Stimulated activated CD4-positive, alpha-beta T cell treated with anti-CD3 and anti-CD28 coated beads, Interleukin-15, amount 100 ng/mL, for 24 hours (primary cell): ENCODE data around the gene CCDC92B.
A peak's percentile ranks its signal among the peaks of the same experiment; 100 is the strongest.

ENCODE experiments used
- DNase-seq: peaks from one replicate; pipeline ENCODE4 v3.0.0-alpha.2; 2020

The CCDC92B gene

DNA sequence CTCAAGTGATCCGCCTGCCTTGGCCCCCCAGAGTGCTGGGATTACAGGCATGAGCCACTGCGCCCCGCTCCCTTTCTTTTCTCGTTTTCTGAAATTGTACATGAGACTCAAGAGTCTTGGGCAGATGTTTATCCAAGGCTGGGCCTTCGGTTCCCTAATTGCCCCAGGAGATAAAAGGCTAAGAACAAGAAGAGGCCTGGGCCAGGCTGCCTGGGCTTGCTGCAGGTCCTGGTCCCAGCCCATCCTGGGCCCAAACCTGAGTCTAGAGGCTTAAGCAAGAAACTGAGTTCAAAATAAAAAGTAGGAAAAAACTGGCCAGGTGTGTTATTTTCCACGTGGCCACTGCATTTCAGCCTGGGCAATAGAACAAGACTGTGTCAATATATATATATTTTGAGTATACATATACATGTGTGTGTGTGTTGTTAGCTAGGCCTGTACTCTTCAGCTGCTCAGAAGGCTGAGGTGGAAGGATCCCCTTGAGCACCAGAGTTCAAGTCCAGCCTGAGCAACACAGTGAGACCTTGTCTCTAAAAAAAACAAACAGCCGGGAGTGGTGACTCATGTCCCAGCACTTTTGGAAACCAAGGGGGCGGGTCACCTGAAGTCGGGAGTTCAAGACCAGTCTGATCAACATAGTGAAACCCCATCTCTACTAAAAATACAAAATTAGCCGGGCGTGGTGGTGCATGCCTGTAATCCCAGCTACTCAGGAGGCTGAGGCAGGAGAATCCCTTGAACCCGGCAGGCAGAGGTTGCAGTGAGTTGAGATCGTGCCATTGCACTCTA lies 31.1 kb downstream of the CCDC92B start:
- no peak for DNase-seq

DNA sequence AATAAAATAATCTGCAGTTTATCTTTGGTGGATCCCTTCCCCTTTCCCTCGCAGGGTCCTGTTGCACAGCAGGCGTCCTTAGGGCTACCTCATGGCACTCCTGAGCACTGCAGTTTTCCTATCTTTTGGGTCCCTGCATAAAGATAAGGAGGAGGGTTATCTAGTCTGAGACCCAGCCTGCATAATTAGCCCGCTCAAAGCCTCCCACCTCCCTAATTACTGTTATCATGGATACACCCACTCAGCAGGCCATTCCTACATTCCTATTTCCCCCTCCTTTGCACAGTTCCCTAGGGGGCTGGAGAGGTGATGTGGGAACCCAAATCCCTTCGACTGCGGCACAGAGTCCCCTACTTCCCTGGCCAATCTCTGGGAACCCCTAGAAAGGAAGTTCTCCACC lies 32.8 kb downstream of the CCDC92B start:
- no peak for DNase-seq

DNA sequence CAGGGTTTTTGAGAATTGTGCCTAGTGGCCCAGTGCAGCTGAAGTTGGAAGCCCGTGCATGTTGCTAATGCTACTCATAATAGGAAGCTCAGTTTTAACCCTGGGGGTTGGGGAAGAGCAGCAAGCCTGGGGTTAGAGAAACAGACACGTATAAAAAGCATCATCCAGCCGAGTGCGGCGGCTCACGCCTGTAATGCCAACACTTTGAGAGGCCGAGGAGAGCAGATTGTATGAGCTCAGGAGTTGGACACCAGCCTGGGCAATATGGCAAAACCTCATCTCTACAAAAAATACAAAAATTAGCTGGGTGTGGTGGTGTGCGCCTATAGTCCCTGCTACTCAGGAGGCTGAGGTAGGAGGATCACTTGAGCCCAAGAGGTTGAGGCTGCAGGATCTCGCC lies 35.6 kb downstream of the CCDC92B start:
- no peak for DNase-seq

DNA sequence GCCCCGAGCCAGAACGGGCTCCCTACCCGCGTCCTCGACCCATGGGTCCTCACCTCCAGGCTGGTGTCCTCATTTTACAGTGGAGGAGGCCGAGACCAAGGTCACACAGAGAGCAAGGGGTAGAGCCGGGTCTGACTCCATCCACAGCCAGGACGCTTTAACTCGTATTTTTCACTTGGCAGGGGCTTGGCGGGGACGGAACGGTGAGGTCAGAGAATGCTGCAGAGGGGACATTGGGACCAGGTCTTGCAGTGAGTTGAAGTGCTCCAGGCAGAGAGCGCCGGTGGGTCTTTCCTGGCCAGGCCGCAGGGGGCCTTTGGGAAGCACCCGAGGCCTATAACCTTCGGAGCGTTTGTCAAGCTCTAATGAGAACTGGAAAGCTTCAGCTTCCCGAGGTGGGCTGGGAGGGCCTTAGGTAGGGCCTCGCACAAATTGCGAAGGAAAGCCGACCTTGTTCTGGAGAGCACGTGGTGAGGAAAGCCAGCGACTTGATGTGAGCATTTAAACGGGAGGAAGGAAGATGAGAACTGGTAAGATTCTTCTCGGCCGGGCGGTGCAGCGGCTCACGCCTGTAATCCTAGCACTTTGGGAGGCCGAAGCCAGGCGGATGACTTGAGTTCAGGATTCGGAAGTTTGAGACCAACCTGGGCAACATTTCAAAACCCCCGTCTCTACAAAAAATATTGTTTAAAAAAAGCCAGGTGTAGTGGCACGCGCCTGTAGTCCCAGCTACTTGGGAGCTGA lies 37.0 kb downstream of the CCDC92B start:
- DNase-seq = no peak

DNA sequence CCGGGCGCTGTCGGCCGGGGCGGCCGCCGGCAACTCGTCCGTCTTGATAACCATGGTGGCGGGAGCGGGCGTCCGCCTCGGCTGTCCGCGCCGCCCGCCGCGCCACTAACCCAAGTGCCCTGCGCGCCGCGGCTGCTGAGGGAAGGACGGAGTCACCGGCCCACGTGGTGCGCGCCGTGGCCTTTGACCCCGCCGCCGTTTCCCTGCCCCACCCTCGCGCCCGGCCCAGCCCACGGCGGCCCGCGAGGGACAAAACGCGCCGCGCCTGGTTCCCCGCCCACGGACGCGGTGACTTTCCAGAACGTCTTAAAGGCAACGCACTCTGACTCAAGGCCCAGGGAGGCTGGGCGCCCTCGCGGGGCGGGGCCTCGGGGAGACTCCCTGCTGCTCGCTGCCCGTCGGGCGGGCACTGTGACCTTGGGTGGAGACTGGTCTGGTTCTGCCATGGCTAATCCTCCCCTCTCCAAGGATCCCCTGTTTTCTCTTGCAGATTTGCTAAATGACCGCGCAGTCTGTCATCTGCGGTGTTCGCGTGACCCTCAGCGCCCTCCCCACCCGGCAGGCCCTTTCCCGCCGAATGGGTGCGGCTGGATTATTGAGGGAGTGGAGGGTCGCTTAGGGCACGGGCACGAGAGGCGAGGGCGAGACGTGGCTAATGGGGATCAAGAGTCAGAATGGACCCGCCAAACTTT lies 37.7 kb downstream of the CCDC92B start, which contains the start of gene CLUH:
Gene CLUH, minus strand, starts transcription at position 157 of the 692 bp plus-strand sequence. Its CDS starts 103 bp downstream, at position 54.
- DNase-seq = peak; percentile 98

DNA sequence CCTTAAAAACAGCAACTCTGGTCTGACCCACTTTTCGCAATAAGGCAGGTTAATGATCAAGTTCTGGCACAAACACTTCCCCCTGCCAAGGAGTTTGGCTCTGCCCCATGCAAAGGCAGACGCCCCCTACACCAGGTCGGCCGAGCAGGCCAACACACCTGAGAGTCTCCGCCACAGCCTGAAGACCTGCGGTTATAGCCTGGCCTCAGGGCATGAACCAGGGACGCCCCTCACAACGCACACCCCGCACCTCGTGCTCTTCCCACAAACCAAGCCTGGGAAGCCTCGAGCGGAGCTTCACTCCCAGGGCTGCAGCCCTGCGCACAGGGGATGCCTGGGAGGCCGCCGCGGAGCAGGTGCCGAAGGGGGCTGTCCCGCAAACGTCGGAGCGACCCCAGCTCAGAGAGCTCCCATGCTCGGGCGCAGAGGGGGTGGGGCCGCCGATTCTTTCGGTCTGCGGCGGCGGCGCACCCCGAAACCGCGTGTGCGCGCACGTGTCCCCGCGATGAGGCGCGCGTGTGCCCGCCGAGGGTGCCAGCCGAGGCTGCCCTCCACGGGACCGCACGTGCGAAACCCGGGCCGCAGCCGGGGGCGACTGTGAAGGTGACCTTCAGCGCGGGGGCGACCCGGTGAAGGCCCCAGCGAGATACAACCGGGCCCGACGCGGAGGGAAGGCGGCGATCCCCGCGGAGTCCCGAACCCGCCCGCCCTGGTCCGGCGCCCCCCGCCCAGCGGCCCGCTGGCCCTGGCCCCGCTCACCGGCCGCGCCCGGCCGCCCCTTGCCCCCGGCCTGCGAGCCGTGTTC lies 38.4 kb downstream of the CCDC92B start:
- DNase-seq = peak; percentile 66

GRCh38 chr17:2710071-2710802 lies 39.2 kb downstream of the CCDC92B start:
- no peak for DNase-seq

- no peak for DNase-seq
Measured at GRCh38 chr17:2709183-2709661, 40.2 kb downstream of the CCDC92B start.

GRCh38 chr17:2708585-2709182 lies 40.8 kb downstream of the CCDC92B start:
- DNase-seq = no peak

GRCh38 chr17:2707721-2708584 lies 41.5 kb downstream of the CCDC92B start:
- no peak for DNase-seq

DNA sequence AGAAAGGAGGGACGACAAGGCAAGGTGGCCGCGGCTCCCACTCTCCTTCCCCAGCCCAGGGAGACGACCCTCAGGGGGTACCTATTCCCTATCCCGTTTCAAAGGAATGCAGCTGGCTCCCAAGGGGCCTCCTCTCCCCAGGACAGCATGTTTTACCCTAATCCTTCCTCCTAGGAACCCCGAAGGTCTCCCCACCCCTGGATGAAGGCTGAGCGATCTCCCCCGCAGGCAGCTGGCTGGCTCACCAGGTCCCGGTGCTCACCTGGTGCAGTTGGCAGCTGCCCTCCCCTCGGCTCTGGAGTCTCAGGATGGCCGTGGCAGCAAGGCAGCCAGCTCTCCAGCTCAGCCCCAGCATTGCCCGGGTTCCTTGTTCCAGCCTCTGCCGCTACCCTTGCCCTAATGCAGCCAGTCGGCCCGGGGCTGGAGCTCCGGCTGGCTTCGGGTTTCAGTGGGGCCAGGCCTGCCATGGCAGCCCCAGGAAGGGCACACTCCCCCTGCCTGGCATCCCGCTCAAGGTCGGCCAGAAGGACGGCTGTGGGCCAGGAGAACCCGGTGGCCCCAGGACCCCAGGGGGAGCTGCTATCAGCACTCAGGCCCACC lies 42.4 kb downstream of the CCDC92B start:
- no peak for DNase-seq

- DNase-seq = no peak
Measured at GRCh38 chr17:2705888-2706795, 43.3 kb downstream of the CCDC92B start.

GRCh38 chr17:2705263-2705662 lies 44.2 kb downstream of the CCDC92B start:
- no peak for DNase-seq

- DNase-seq = no peak
Measured at GRCh38 chr17:2704890-2705248, 44.6 kb downstream of the CCDC92B start.

DNA sequence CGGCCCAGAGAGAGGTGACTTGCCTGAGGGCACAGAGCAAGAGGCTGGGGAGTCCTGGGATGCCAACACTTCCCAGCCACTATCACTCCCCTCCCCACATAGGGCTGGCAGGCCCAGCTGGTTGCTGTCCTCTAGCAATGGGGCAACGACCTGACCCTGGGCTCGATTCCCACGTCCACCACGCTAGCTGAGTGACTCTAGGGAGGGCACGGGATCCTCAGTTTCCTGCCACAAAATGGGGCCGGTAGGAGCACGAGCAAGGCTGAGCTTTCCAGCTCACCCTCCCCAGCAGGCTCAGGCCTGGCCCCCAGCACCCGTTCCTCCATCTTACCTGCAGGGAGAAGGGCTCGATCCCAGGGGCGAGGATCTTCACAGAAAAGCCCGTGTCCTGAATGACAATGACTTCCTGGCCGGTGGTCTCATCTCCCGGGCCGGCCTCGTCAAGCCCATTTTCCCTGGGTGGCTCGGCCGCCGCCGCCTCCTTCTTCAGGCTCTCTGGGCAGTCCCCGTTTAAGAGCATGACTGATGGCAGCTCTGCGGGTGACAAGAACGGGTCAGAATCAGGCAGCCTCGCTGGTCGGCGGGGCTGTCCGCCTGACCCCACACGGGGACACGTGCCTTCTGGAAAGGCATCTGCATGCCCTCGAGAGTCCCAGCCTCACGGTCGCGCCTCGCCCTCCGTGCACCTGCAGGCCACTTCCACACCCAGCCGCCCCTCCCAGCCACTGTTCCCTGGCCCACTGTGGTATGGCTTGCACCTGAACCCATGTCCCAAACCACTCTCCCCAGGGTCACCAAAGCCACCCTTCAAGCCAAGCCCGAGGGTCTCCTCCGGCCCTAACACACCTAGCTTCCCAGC lies 45.2 kb downstream of the CCDC92B start:
- no peak for DNase-seq

- no peak for DNase-seq
Measured at GRCh38 chr17:2703606-2704005, 45.8 kb downstream of the CCDC92B start.

DNA sequence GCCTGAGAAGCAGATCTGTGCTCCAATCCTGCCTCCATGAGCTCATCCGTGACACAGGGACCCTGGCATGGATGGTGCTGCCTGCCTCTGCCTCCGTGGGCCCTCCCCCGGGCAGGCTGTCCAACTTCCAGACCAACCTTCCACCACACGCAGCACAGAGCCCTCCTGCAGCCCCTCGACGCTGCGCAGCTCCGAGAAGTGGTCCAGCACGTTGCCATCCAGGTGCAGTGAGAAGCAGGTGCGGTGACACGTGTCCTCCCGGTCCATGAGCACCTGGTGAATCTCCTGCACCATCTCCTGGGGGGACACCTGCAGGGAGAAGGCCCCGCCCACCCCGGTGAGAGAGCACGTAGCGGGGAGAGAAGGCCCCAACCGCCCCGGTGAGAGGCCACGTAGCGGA lies 46.3 kb downstream of the CCDC92B start:
- no peak for DNase-seq
